ENCODE measurements around the gene C1QL4. TPM values are rescaled to one million over a fixed set of nuclear protein-coding genes. Genes with fewer than 3 reads are reported as not detected.
"Not testable (repeated sequence)": the region's sequence is repeated elsewhere in the genome, so short reads cannot be mapped to it uniquely, and the experiment has no call there.

C1QL4 gene
- polyA plus RNA-seq, 3 donors: not detected

DNA sequence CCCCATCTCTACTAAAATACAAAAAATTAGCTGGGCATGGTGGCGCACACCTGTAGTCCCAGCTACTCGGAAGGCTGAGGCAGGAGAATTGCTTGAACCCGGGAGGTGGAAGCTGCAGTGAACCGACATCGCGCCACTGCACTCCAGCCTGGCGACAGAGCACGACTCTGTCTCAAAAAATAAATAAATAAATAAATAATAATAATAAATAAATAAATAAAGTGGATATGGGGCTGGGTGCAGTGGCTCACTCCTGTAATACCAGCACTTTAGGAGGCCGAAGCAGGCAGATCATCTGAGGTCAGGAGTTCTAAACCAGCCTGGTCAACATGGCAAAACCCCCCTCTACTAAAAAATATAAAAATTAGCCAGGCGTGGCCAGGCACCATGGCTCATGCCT is 19.9 kb downstream of the C1QL4 start:
- H2AFZ ChIP-seq (ENCODE audit: insufficient read depth, low read depth, low read length, poor library complexity, severe bottlenecking); DNase-seq; H3K27ac ChIP-seq (ENCODE audit: low read depth in 1 of 2, low read length in 2 of 2); H3K27ac Mint-ChIP-seq; H3K4me1 Mint-ChIP-seq; H3K4me1 ChIP-seq (ENCODE audit: control insufficient read depth in 1 of 2, insufficient read depth in 2 of 2, low read length in 2 of 2); H3K9me3 ChIP-seq (replicated peaks in 1 of 2; ENCODE audit: control insufficient read depth in 1 of 2, insufficient read depth in 1 of 2, low read length in 2 of 2); H3K79me2 ChIP-seq (ENCODE audit: insufficient read depth, low read length); H3K9ac ChIP-seq (ENCODE audit: insufficient read depth, low read length, poor library complexity, severe bottlenecking); intact Hi-C loops (cut with micrococcal nuclease); H3K9me3 Mint-ChIP-seq; H4K20me1 ChIP-seq (ENCODE audit: insufficient read depth, low read length); H3K4me3 ChIP-seq (replicated peaks in 1 of 3; ENCODE audit: low read depth in 2 of 3, low read length in 3 of 3); H3K4me2 ChIP-seq (replicated peaks; ENCODE audit: extremely low read depth, low read length, poor library complexity, severe bottlenecking); H3K27me3 ChIP-seq (ENCODE audit: control insufficient read depth in 2 of 2, insufficient read depth in 2 of 2, low read length in 2 of 2); H3K36me3 ChIP-seq (replicated peaks in 1 of 2; ENCODE audit: control insufficient read depth in 1 of 2, insufficient read depth in 2 of 2, low read length in 2 of 2); H3K4me3 Mint-ChIP-seq; H3K36me3 Mint-ChIP-seq: not testable (repeated sequence)
- peaks cover 6 to 15% (median 13%) of the 10 kb centered on the region in 3 donors for H3K27me3 Mint-ChIP-seq (ENCODE audit: low read depth in 3 of 3)
- 100% methylated on average over 4 of the region's 10 CpGs for WGBS (ENCODE audit: insufficient coverage)

GRCh38 chr12:49314811-49315210 is 22.2 kb downstream of the C1QL4 start:
- no peak overlapping the region for H3K4me3 ChIP-seq (replicated peaks in 1 of 3; ENCODE audit: low read depth in 2 of 3, low read length in 3 of 3)
- Mint-ChIP-seq H3K36me3 (no peaks in the 10 kb centered on the region), H3K4me1 (no peaks in the 10 kb centered on the region), H3K27me3 (ENCODE audit: low read depth in 3 of 3) (peaks cover 6 to 17% (median 15%) of the 10 kb centered on the region in 3 donors), H3K27ac (no peak overlapping the region), H3K9me3 (peaks cover 0 to 2% (median 0%) of the 10 kb centered on the region in 7 donors), H3K4me3 (no peak overlapping the region)
- intact Hi-C loops (cut with micrococcal nuclease): no loop called here
- no peak overlapping the region for H2AFZ ChIP-seq (ENCODE audit: insufficient read depth, low read depth, low read length, poor library complexity, severe bottlenecking)
- H4K20me1 ChIP-seq (ENCODE audit: insufficient read depth, low read length): no peaks in the 10 kb centered on the region
- TF ChIP-seq, protein P1, sequence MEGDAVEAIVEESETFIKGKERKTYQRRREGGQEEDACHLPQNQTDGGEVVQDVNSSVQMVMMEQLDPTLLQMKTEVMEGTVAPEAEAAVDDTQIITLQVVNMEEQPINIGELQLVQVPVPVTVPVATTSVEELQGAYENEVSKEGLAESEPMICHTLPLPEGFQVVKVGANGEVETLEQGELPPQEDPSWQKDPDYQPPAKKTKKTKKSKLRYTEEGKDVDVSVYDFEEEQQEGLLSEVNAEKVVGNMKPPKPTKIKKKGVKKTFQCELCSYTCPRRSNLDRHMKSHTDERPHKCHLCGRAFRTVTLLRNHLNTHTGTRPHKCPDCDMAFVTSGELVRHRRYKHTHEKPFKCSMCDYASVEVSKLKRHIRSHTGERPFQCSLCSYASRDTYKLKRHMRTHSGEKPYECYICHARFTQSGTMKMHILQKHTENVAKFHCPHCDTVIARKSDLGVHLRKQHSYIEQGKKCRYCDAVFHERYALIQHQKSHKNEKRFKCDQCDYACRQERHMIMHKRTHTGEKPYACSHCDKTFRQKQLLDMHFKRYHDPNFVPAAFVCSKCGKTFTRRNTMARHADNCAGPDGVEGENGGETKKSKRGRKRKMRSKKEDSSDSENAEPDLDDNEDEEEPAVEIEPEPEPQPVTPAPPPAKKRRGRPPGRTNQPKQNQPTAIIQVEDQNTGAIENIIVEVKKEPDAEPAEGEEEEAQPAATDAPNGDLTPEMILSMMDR (IDR thresholded peaks at IDR 0.05): no peak
- H3K4me2 ChIP-seq (replicated peaks; ENCODE audit: extremely low read depth, low read length, poor library complexity, severe bottlenecking): no peak overlapping the region
- no peak overlapping the region for H3K9ac ChIP-seq (ENCODE audit: insufficient read depth, low read length, poor library complexity, severe bottlenecking)
- peaks cover 0 to under 1% of the 10 kb centered on the region in 2 donors for H3K27me3 ChIP-seq (ENCODE audit: control insufficient read depth in 2 of 2, insufficient read depth in 2 of 2, low read length in 2 of 2)
- H3K9me3 ChIP-seq (replicated peaks in 1 of 2; ENCODE audit: control insufficient read depth in 1 of 2, insufficient read depth in 1 of 2, low read length in 2 of 2): no peaks in the 10 kb centered on the region
- no peak overlapping the region for H3K27ac ChIP-seq (ENCODE audit: low read depth in 1 of 2, low read length in 2 of 2)
- H3K79me2 ChIP-seq (ENCODE audit: insufficient read depth, low read length): no peaks in the 10 kb centered on the region
- no peaks in the 10 kb centered on the region for H3K4me1 ChIP-seq (ENCODE audit: control insufficient read depth in 1 of 2, insufficient read depth in 2 of 2, low read length in 2 of 2)
- H3K36me3 ChIP-seq (replicated peaks in 1 of 2; ENCODE audit: control insufficient read depth in 1 of 2, insufficient read depth in 2 of 2, low read length in 2 of 2): no peaks in the 10 kb centered on the region
- WGBS (ENCODE audit: insufficient coverage): no CpG with 5 or more reads among the region's 1 CpG
- DNase-seq: no peak

- H3K27me3 ChIP-seq (ENCODE audit: control insufficient read depth in 2 of 2, insufficient read depth in 2 of 2, low read length in 2 of 2); H3K27ac Mint-ChIP-seq; H3K4me2 ChIP-seq (replicated peaks; ENCODE audit: extremely low read depth, low read length, poor library complexity, severe bottlenecking); H2AFZ ChIP-seq (ENCODE audit: insufficient read depth, low read depth, low read length, poor library complexity, severe bottlenecking); DNase-seq; H3K4me3 Mint-ChIP-seq; H3K4me3 ChIP-seq (replicated peaks in 1 of 3; ENCODE audit: low read depth in 2 of 3, low read length in 3 of 3); intact Hi-C loops (cut with micrococcal nuclease); H3K36me3 ChIP-seq (replicated peaks in 1 of 2; ENCODE audit: control insufficient read depth in 1 of 2, insufficient read depth in 2 of 2, low read length in 2 of 2); H3K9ac ChIP-seq (ENCODE audit: insufficient read depth, low read length, poor library complexity, severe bottlenecking); H3K9me3 Mint-ChIP-seq; H3K4me1 ChIP-seq (ENCODE audit: control insufficient read depth in 1 of 2, insufficient read depth in 2 of 2, low read length in 2 of 2); H4K20me1 ChIP-seq (ENCODE audit: insufficient read depth, low read length); H3K9me3 ChIP-seq (replicated peaks in 1 of 2; ENCODE audit: control insufficient read depth in 1 of 2, insufficient read depth in 1 of 2, low read length in 2 of 2); H3K4me1 Mint-ChIP-seq; H3K27ac ChIP-seq (ENCODE audit: low read depth in 1 of 2, low read length in 2 of 2); H3K36me3 Mint-ChIP-seq; H3K79me2 ChIP-seq (ENCODE audit: insufficient read depth, low read length): not testable (repeated sequence)
- peaks cover 17 to 22% (median 20%) of the 10 kb centered on the region in 3 donors for H3K27me3 Mint-ChIP-seq (ENCODE audit: low read depth in 3 of 3)
- WGBS (ENCODE audit: insufficient coverage): no CpG with 5 or more reads among the region's 3 CpGs
Measured at GRCh38 chr12:49310451-49311000, 26.5 kb downstream of the C1QL4 start.

All from CD14-positive monocyte (primary cell).